Endodermal cell (in vitro differentiated cells): Measurements from ENCODE around the gene PRKCA. TPM values are rescaled to one million over a fixed set of nuclear protein-coding genes. Genes with fewer than 3 reads are reported as not detected.

Experiments
- DNase-seq: peaks from one replicate; pipeline ENCODE4 v3.0.0-alpha.2; 2017
- H3K27ac ChIP-seq: 2 replicates; pipeline ENCODE4 v1.5.1; 2013; ENCODE audit warnings: mild to moderate bottlenecking, low read depth, low read length, moderate library complexity
- H3K27me3 ChIP-seq: 2 replicates; pipeline ENCODE4 v1.6.1; 2013; ENCODE audit warnings: mild to moderate bottlenecking, low read length, moderate library complexity; ENCODE audit not compliant: insufficient read depth, control insufficient read depth, poor library complexity, severe bottlenecking
- H3K36me3 ChIP-seq: 2 replicates; pipeline ENCODE4 v1.7.0; 2013; ENCODE audit warnings: mild to moderate bottlenecking, low read length, moderate library complexity; ENCODE audit not compliant: control insufficient read depth, insufficient read depth
- H3K4me1 ChIP-seq: one replicate; pipeline ENCODE4 v1.7.0; 2013; ENCODE audit warnings: low read length; ENCODE audit not compliant: control insufficient read depth, insufficient read depth
- H3K4me3 ChIP-seq: 2 replicates; pipeline ENCODE4 v1.5.1; 2013; ENCODE audit warnings: mild to moderate bottlenecking, low read length, moderate library complexity
- H3K9ac ChIP-seq: 2 replicates; pipeline ENCODE4 v1.6.1; 2013; ENCODE audit warnings: mild to moderate bottlenecking, low read length, moderate library complexity; ENCODE audit not compliant: poor library complexity, severe bottlenecking; ENCODE audit errors: extremely low read depth
- H3K9me3 ChIP-seq: 2 replicates; pipeline ENCODE4 v1.6.1; 2013; ENCODE audit warnings: mild to moderate bottlenecking, low read length, moderate library complexity; ENCODE audit not compliant: control insufficient read depth
- H3K27ac Mint-ChIP-seq: 2 replicates; pipeline ENCODE4 v1.8.0; 2020; ENCODE audit warnings: mixed read lengths
- H3K27me3 Mint-ChIP-seq: 2 replicates; pipeline ENCODE4 v1.8.0; 2021; ENCODE audit warnings: mild to moderate bottlenecking, mixed read lengths; ENCODE audit not compliant: insufficient read depth
- H3K36me3 Mint-ChIP-seq: 2 replicates; pipeline ENCODE4 v1.8.0; 2020; ENCODE audit warnings: low read depth, mixed read lengths
- H3K4me1 Mint-ChIP-seq: 2 replicates; pipeline ENCODE4 v1.8.0; 2020; ENCODE audit warnings: mixed read lengths
- H3K4me3 Mint-ChIP-seq: 2 replicates; pipeline ENCODE4 v1.8.0; 2020; ENCODE audit warnings: mild to moderate bottlenecking, moderate library complexity, mixed read lengths
- H3K9me3 Mint-ChIP-seq: 2 replicates; pipeline ENCODE4 v1.8.0; 2020; ENCODE audit warnings: mild to moderate bottlenecking, mixed read lengths
- CTCF ChIP-seq: fragments of 200-600 bp; sonication (generic); conservative IDR thresholded peaks from 2 replicates; pipeline ENCODE4 v1.5.0; 2021; ENCODE audit warnings: antibody characterized with exemption, mild to moderate bottlenecking
- WGBS, 2 experiments: methylation state at CpG; one replicate each; pipeline versions ENCODE4 v1.1.5 to v1.1.7; 2013; ENCODE audit warnings: missing lambda C conversion rate in 2 of 2, mixed read lengths in 1 of 2; ENCODE audit not compliant: insufficient coverage in 1 of 2, insufficient read length in 1 of 2; 5-methylcytosine and 5-hydroxymethylcytosine counted together
- total RNA-seq, 2 donors: library from RNA; stranded (reverse); fragmentation: NEBNext Ultra II Directional in 1 of 2; extraction: Animal tissue kit (Norgen Biotek cat#: 25700) in 1 of 2; gene quantifications; 2 replicates in 1 of 2; 3 replicates in 1 of 2; pipeline ENCODE4 v1.2.1, GENCODE V29; 2021

Gene PRKCA
- total RNA-seq, 2 donors from 2014 or later = 8.7 to 14.6 TPM

- H3K4me1 Mint-ChIP-seq = peaks cover 14% of the 10 kb centered on the region
- peak; percentile 37 for DNase-seq
- no peak for TF ChIP-seq CTCF
- Histone ChIP-seq H3K9me3 (no peaks in the 10 kb centered on the region), H3K36me3 (no peaks in the 10 kb centered on the region), H3K4me1 (no peaks in the 10 kb centered on the region), H3K27me3 (no peaks in the 10 kb centered on the region), H3K27ac (no peak overlapping the region), H3K9ac (no peak overlapping the region), H3K4me3 (no peak overlapping the region)
- no peaks in the 10 kb centered on the region for H3K27me3 Mint-ChIP-seq
- H3K9me3 Mint-ChIP-seq = peaks cover 7% of the 10 kb centered on the region
- no peak overlapping the region for H3K27ac Mint-ChIP-seq
- no peak overlapping the region for H3K4me3 Mint-ChIP-seq
- WGBS, 2 experiments = 88 to 89% methylated on average over 8 to 11 of the region's 11 CpGs
- H3K36me3 Mint-ChIP-seq = no peaks in the 10 kb centered on the region
These were observed 377.5 kb downstream of the PRKCA start for GRCh38 chr17:66679631-66680517.

- Histone ChIP-seq H3K4me3 (no peak overlapping the region), H3K27ac (no peak overlapping the region), H3K4me1 (no peaks in the 10 kb centered on the region), H3K9me3 (no peaks in the 10 kb centered on the region), H3K9ac (no peak overlapping the region), H3K36me3 (no peaks in the 10 kb centered on the region), H3K27me3 (no peaks in the 10 kb centered on the region)
- no peaks in the 10 kb centered on the region for H3K27me3 Mint-ChIP-seq
- no peak overlapping the region for H3K4me3 Mint-ChIP-seq
- DNase-seq = peak; percentile 49
- no peak for TF ChIP-seq CTCF
- H3K4me1 Mint-ChIP-seq = peaks cover 5% of the 10 kb centered on the region
- H3K9me3 Mint-ChIP-seq = peaks cover 7% of the 10 kb centered on the region
- peak overlapping the region; percentile 14 for H3K27ac Mint-ChIP-seq
- H3K36me3 Mint-ChIP-seq = no peaks in the 10 kb centered on the region
- 90 to 100% methylated on average over 2 to 5 of the region's 5 CpGs for WGBS, 2 experiments
These were observed 379.9 kb downstream of the PRKCA start for GRCh38 chr17:66682283-66682682.

- Mint-ChIP-seq H3K27me3 (no peaks in the 10 kb centered on the region), H3K36me3 (peaks cover 2% of the 10 kb centered on the region), H3K4me3 (no peak overlapping the region), H3K9me3 (no peaks in the 10 kb centered on the region), H3K27ac (no peak overlapping the region), H3K4me1 (peaks cover 5% of the 10 kb centered on the region)
- DNase-seq = peak; percentile 20
- Histone ChIP-seq H3K4me1 (no peaks in the 10 kb centered on the region), H3K27ac (no peak overlapping the region), H3K36me3 (no peaks in the 10 kb centered on the region), H3K9me3 (no peaks in the 10 kb centered on the region), H3K9ac (no peak overlapping the region), H3K27me3 (no peaks in the 10 kb centered on the region), H3K4me3 (no peak overlapping the region)
- 89 to 97% methylated on average over 1 to 2 of the region's 2 CpGs for WGBS, 2 experiments
- TF ChIP-seq CTCF = no peak
These were observed 381.8 kb downstream of the PRKCA start for GRCh38 chr17:66684261-66684660.
